Measurements from ENCODE around the gene FGF14.

FGF14 gene

GRCh38 chr13:101970341-101970740 lies 431.5 kb downstream of the FGF14 start:
- Histone ChIP-seq H3K4me1 (ENCODE audit: control insufficient read depth in 2 of 2, insufficient read depth in 1 of 2, low read depth in 1 of 2, low read length in 2 of 2) (peaks cover 0 to 13% of the 10 kb centered on the region in 2 donors), H2AFZ (ENCODE audit: low read length) (peak overlapping the region; percentile 43), H2BK15ac (ENCODE audit: low read length) (no peak overlapping the region), H3K14ac (ENCODE audit: low read length) (no peak overlapping the region), H3K18ac (ENCODE audit: low read length) (no peak overlapping the region), H3K4me3 (ENCODE audit: low read length in 2 of 2) (no peak overlapping the region), H3K4me2 (ENCODE audit: insufficient read depth, low read length, poor library complexity, severe bottlenecking) (no peak overlapping the region), H4K91ac (ENCODE audit: low read depth, low read length, poor library complexity) (no peak overlapping the region), H2AK5ac (ENCODE audit: low read depth, low read length) (no peak overlapping the region), H4K8ac (ENCODE audit: low read depth, low read length) (no peak overlapping the region), H3K9me3 (replicated peaks in 1 of 2; ENCODE audit: control insufficient read depth in 2 of 2, insufficient read depth in 1 of 2, low read depth in 1 of 2, low read length in 2 of 2) (no peaks in the 10 kb centered on the region), H3K27ac (replicated peaks; ENCODE audit: low read length) (no peak overlapping the region), H3K23ac (ENCODE audit: low read depth, low read length, poor library complexity) (no peak overlapping the region), H2BK12ac (ENCODE audit: low read length) (no peak overlapping the region), H3K9ac (ENCODE audit: low read depth, low read length, poor library complexity) (no peak overlapping the region), H3K27me3 (ENCODE audit: control insufficient read depth in 3 of 3, insufficient read depth in 3 of 3, low read depth in 1 of 3, low read length in 3 of 3) (no peaks in the 10 kb centered on the region), H2BK120ac (ENCODE audit: low read depth, low read length) (no peak overlapping the region), H2BK5ac (ENCODE audit: low read length) (no peak overlapping the region), H3K4ac (ENCODE audit: low read length) (no peak overlapping the region), H3K36me3 (replicated peaks in 1 of 2; ENCODE audit: control insufficient read depth in 2 of 2, insufficient read depth in 2 of 2, low read length in 2 of 2) (no peaks in the 10 kb centered on the region), H3K79me1 (ENCODE audit: low read depth, low read length) (no peaks in the 10 kb centered on the region)
- no peak for DNase-seq (ENCODE audit: low spot score)
- no CpG with 5 or more reads among the region's 2 CpGs for WGBS, 2 donors (ENCODE audit: extremely low coverage in 2 of 2, insufficient read length in 2 of 2, insufficient replicate concordance in 1 of 2)

GRCh38 chr13:101967781-101968180 lies 434.1 kb downstream of the FGF14 start:
- Histone ChIP-seq H2BK15ac (ENCODE audit: low read length) (no peak overlapping the region), H2AK5ac (ENCODE audit: low read depth, low read length) (no peak overlapping the region), H3K4me1 (ENCODE audit: control insufficient read depth in 2 of 2, insufficient read depth in 1 of 2, low read depth in 1 of 2, low read length in 2 of 2) (peaks cover 0 to 12% of the 10 kb centered on the region in 2 donors)

GRCh38 chr13:101967216-101967615 lies 434.6 kb downstream of the FGF14 start:
- Histone ChIP-seq H3K14ac (ENCODE audit: low read length) (no peak overlapping the region), H2BK120ac (ENCODE audit: low read depth, low read length) (no peak overlapping the region), H2AK5ac (ENCODE audit: low read depth, low read length) (no peak overlapping the region), H3K27me3 (ENCODE audit: control insufficient read depth in 3 of 3, insufficient read depth in 3 of 3, low read depth in 1 of 3, low read length in 3 of 3) (no peaks in the 10 kb centered on the region), H2BK5ac (ENCODE audit: low read length) (no peak overlapping the region), H3K9me3 (replicated peaks in 1 of 2; ENCODE audit: control insufficient read depth in 2 of 2, insufficient read depth in 1 of 2, low read depth in 1 of 2, low read length in 2 of 2) (no peaks in the 10 kb centered on the region), H3K36me3 (replicated peaks in 1 of 2; ENCODE audit: control insufficient read depth in 2 of 2, insufficient read depth in 2 of 2, low read length in 2 of 2) (no peaks in the 10 kb centered on the region), H3K4me3 (ENCODE audit: low read length in 2 of 2) (no peak overlapping the region), H3K79me1 (ENCODE audit: low read depth, low read length) (no peaks in the 10 kb centered on the region), H4K91ac (ENCODE audit: low read depth, low read length, poor library complexity) (no peak overlapping the region), H3K23ac (ENCODE audit: low read depth, low read length, poor library complexity) (no peak overlapping the region), H3K9ac (ENCODE audit: low read depth, low read length, poor library complexity) (no peak overlapping the region), H3K18ac (ENCODE audit: low read length) (no peak overlapping the region), H3K27ac (replicated peaks; ENCODE audit: low read length) (no peak overlapping the region), H4K8ac (ENCODE audit: low read depth, low read length) (no peak overlapping the region), H2BK15ac (ENCODE audit: low read length) (no peak overlapping the region), H2AFZ (ENCODE audit: low read length) (no peak overlapping the region), H3K4ac (ENCODE audit: low read length) (no peak overlapping the region), H3K4me1 (ENCODE audit: control insufficient read depth in 2 of 2, insufficient read depth in 1 of 2, low read depth in 1 of 2, low read length in 2 of 2) (peaks cover 0 to 10% of the 10 kb centered on the region in 2 donors), H2BK12ac (ENCODE audit: low read length) (no peak overlapping the region), H3K4me2 (ENCODE audit: insufficient read depth, low read length, poor library complexity, severe bottlenecking) (no peak overlapping the region)
- DNase-seq (ENCODE audit: low spot score): no peak

More at GRCh38 chr13:101967781-101968180, 434.1 kb downstream of the FGF14 start:
- H3K36me3 ChIP-seq (replicated peaks in 1 of 2; ENCODE audit: control insufficient read depth in 2 of 2, insufficient read depth in 2 of 2, low read length in 2 of 2): no peaks in the 10 kb centered on the region
- no peak overlapping the region for H2BK120ac ChIP-seq (ENCODE audit: low read depth, low read length)
- H4K8ac ChIP-seq (ENCODE audit: low read depth, low read length): no peak overlapping the region
- no peak for DNase-seq (ENCODE audit: low spot score)
- no peak overlapping the region for H3K27ac ChIP-seq (replicated peaks; ENCODE audit: low read length)
- no peaks in the 10 kb centered on the region for H3K27me3 ChIP-seq (ENCODE audit: control insufficient read depth in 3 of 3, insufficient read depth in 3 of 3, low read depth in 1 of 3, low read length in 3 of 3)
- H3K14ac ChIP-seq (ENCODE audit: low read length): no peak overlapping the region
- no peak overlapping the region for H2BK12ac ChIP-seq (ENCODE audit: low read length)
- no peak overlapping the region for H3K4ac ChIP-seq (ENCODE audit: low read length)
- H4K91ac ChIP-seq (ENCODE audit: low read depth, low read length, poor library complexity): no peak overlapping the region
- H3K23ac ChIP-seq (ENCODE audit: low read depth, low read length, poor library complexity): no peak overlapping the region
- H3K18ac ChIP-seq (ENCODE audit: low read length): no peak overlapping the region
- H3K4me3 ChIP-seq (ENCODE audit: low read length in 2 of 2): no peak overlapping the region
- H3K9me3 ChIP-seq (replicated peaks in 1 of 2; ENCODE audit: control insufficient read depth in 2 of 2, insufficient read depth in 1 of 2, low read depth in 1 of 2, low read length in 2 of 2): no peaks in the 10 kb centered on the region
- H3K9ac ChIP-seq (ENCODE audit: low read depth, low read length, poor library complexity): no peak overlapping the region
- H3K4me2 ChIP-seq (ENCODE audit: insufficient read depth, low read length, poor library complexity, severe bottlenecking): no peak overlapping the region
- H2BK5ac ChIP-seq (ENCODE audit: low read length): no peak overlapping the region
- H3K79me1 ChIP-seq (ENCODE audit: low read depth, low read length): no peaks in the 10 kb centered on the region
- no peak overlapping the region for H2AFZ ChIP-seq (ENCODE audit: low read length)

- H2BK15ac ChIP-seq (ENCODE audit: low read length): no peak overlapping the region
- no peak overlapping the region for H3K4me2 ChIP-seq (ENCODE audit: insufficient read depth, low read length, poor library complexity, severe bottlenecking)
- H3K27ac ChIP-seq (replicated peaks; ENCODE audit: low read length): no peak overlapping the region
- H4K91ac ChIP-seq (ENCODE audit: low read depth, low read length, poor library complexity): no peak overlapping the region
- H2BK12ac ChIP-seq (ENCODE audit: low read length): no peak overlapping the region
- H3K36me3 ChIP-seq (replicated peaks in 1 of 2; ENCODE audit: control insufficient read depth in 2 of 2, insufficient read depth in 2 of 2, low read length in 2 of 2): no peaks in the 10 kb centered on the region
- H2AFZ ChIP-seq (ENCODE audit: low read length): no peak overlapping the region
- H4K8ac ChIP-seq (ENCODE audit: low read depth, low read length): no peak overlapping the region
- no peak overlapping the region for H3K9ac ChIP-seq (ENCODE audit: low read depth, low read length, poor library complexity)
- H3K14ac ChIP-seq (ENCODE audit: low read length): no peak overlapping the region
- no peak overlapping the region for H3K18ac ChIP-seq (ENCODE audit: low read length)
- H3K4me1 ChIP-seq (ENCODE audit: control insufficient read depth in 2 of 2, insufficient read depth in 1 of 2, low read depth in 1 of 2, low read length in 2 of 2): peaks cover 0 to 3% of the 10 kb centered on the region in 2 donors
- H2BK5ac ChIP-seq (ENCODE audit: low read length): no peak overlapping the region
- no peak overlapping the region for H3K4me3 ChIP-seq (ENCODE audit: low read length in 2 of 2)
- H2AK5ac ChIP-seq (ENCODE audit: low read depth, low read length): no peak overlapping the region
- H3K23ac ChIP-seq (ENCODE audit: low read depth, low read length, poor library complexity): no peak overlapping the region
- DNase-seq (ENCODE audit: low spot score): no peak
- no CpG with 5 or more reads among the region's 5 CpGs for WGBS, 2 donors (ENCODE audit: extremely low coverage in 2 of 2, insufficient read length in 2 of 2, insufficient replicate concordance in 1 of 2)
- H2BK120ac ChIP-seq (ENCODE audit: low read depth, low read length): no peak overlapping the region
- H3K79me1 ChIP-seq (ENCODE audit: low read depth, low read length): no peaks in the 10 kb centered on the region
- H3K9me3 ChIP-seq (replicated peaks in 1 of 2; ENCODE audit: control insufficient read depth in 2 of 2, insufficient read depth in 1 of 2, low read depth in 1 of 2, low read length in 2 of 2): peaks cover 0 to 2% of the 10 kb centered on the region in 2 donors
- no peaks in the 10 kb centered on the region for H3K27me3 ChIP-seq (ENCODE audit: control insufficient read depth in 3 of 3, insufficient read depth in 3 of 3, low read depth in 1 of 3, low read length in 3 of 3)
- no peak overlapping the region for H3K4ac ChIP-seq (ENCODE audit: low read length)
Observed at GRCh38 chr13:101965096-101965495, 436.8 kb downstream of the FGF14 start.

Data from neuronal stem cell (in vitro differentiated cells).